Keratinocyte (primary cell): ENCODE measurements around the gene SPATA2. TPM values are rescaled to one million over a fixed set of nuclear protein-coding genes. Genes with fewer than 3 reads are reported as not detected.

Experiments used
- DNase-seq: peaks from one replicate; pipeline ENCODE4 v3.0.0-alpha.2; 2011; ENCODE audit warnings: low read depth, missing footprints, low spot score
- FAIRE-seq: peaks from 2 replicates; lab custom pipeline; 2011; peaks lifted over from hg19 to GRCh38; lab: Jason Lieb, UNC
- H2AFZ ChIP-seq: 2 replicates; pipeline ENCODE4 v1.6.0; 2012; ENCODE audit warnings: low read length, control low read depth, inconsistent platforms; ENCODE audit not compliant: control insufficient read depth
- H3K27ac ChIP-seq: 2 replicates; pipeline ENCODE4 v1.5.1; 2011; ENCODE audit warnings: low read length; ENCODE audit not compliant: control insufficient read depth, insufficient read depth
- H3K27me3 ChIP-seq: 3 replicates; pipeline ENCODE4 v1.6.0; 2011; ENCODE audit warnings: low read length; ENCODE audit not compliant: control insufficient read depth, insufficient read depth; ENCODE audit errors: extremely low read depth
- H3K36me3 ChIP-seq, 2 experiments: 2 replicates in 1 of 2; 3 replicates in 1 of 2; pipeline ENCODE4 v1.5.1; 2011; ENCODE audit warnings: low read length in 2 of 2, mild to moderate bottlenecking in 1 of 2; ENCODE audit not compliant: control insufficient read depth in 2 of 2, insufficient read depth in 2 of 2; ENCODE audit errors: extremely low read depth in 1 of 2
- H3K4me1 ChIP-seq: 3 replicates; pipeline ENCODE4 v1.5.1; 2011; ENCODE audit warnings: low read length; ENCODE audit not compliant: control insufficient read depth, insufficient read depth; ENCODE audit errors: extremely low read depth
- H3K4me2 ChIP-seq: 3 replicates; pipeline ENCODE4 v1.6.0; 2011; ENCODE audit warnings: low read depth, low read length; ENCODE audit not compliant: control insufficient read depth, insufficient read depth; ENCODE audit errors: extremely low read depth
- H3K4me3 ChIP-seq, 3 experiments: fragments of 200-600 bp in 1 of 3; sonication (generic) in 1 of 3; 2 replicates in 2 of 3; 3 replicates in 1 of 3; pipeline ENCODE4 v1.5.1; 2011 to 2016; ENCODE audit warnings: low read length in 3 of 3, mild to moderate bottlenecking in 3 of 3, control low read depth in 2 of 3, inconsistent platforms in 1 of 3, low read depth in 1 of 3, mixed read lengths in 1 of 3, mixed run types in 1 of 3, moderate library complexity in 1 of 3; ENCODE audit not compliant: control insufficient read depth in 2 of 3, insufficient read depth in 2 of 3; ENCODE audit errors: extremely low read depth in 1 of 3
- H3K79me2 ChIP-seq: 2 replicates; pipeline ENCODE4 v1.6.0; 2012; ENCODE audit warnings: low read length; ENCODE audit not compliant: control insufficient read depth, insufficient read depth
- H3K9ac ChIP-seq: 3 replicates; pipeline ENCODE4 v1.6.0; 2011; ENCODE audit warnings: low read length; ENCODE audit not compliant: control insufficient read depth, insufficient read depth; ENCODE audit errors: extremely low read depth
- H3K9me1 ChIP-seq: 3 replicates; pipeline ENCODE4 v1.6.0; 2011; ENCODE audit warnings: low read length; ENCODE audit not compliant: control insufficient read depth, insufficient read depth; ENCODE audit errors: extremely low read depth
- H3K9me3 ChIP-seq: 2 replicates; pipeline ENCODE4 v1.5.1; 2012; ENCODE audit warnings: low read depth, low read length; ENCODE audit not compliant: control insufficient read depth
- H4K20me1 ChIP-seq: 3 replicates; pipeline ENCODE4 v1.6.0; 2011; ENCODE audit warnings: low read length; ENCODE audit not compliant: control insufficient read depth, insufficient read depth; ENCODE audit errors: extremely low read depth
- CTCF ChIP-seq, 3 experiments: IDR thresholded peaks in 1 of 3; conservative IDR thresholded peaks in 1 of 3; optimal IDR thresholded peaks in 1 of 3; 2 replicates in 2 of 3; 3 replicates in 1 of 3; pipeline versions ENCODE3 to v1.5.1; 2011; ENCODE audit warnings: low read length in 3 of 3, mild to moderate bottlenecking in 3 of 3, moderate library complexity in 2 of 3, control low read depth in 1 of 3, inconsistent platforms in 1 of 3; ENCODE audit not compliant: insufficient read depth in 2 of 3; ENCODE audit errors: extremely low read depth in 1 of 3
- EZH2 ChIP-seq: IDR thresholded peaks from one replicate; pipeline ENCODE4 v1.6.1; 2012; ENCODE audit warnings: inconsistent platforms, mild to moderate bottlenecking, low read length, moderate library complexity
- dilution Hi-C: fragments of 300-500 bp; cut with MboI; formaldehyde crosslinking; loops from one replicate; pipeline ENCODE4 v1.7.0; 2020; ENCODE audit warnings: low sequenced_read_pairs; ENCODE audit not compliant: extremely low pct_ligation_motif_present
- polyA plus RNA-seq, 5 experiments: library from polyadenylated mRNA; depleted of rRNA in 3 of 5; stranded (reverse) in 3 of 5; stranded (forward) in 1 of 5; unstranded in 1 of 5; fragments of >200 nt; gene quantifications; 1 replicate in 1 of 5; 2 replicates in 3 of 5; 3 replicates in 1 of 5; pipeline versions ENCODE4 v1.2.1 to v1.2.3, GENCODE V29; 2011 to 2012; ENCODE audit warnings: missing spikeins in 2 of 5, low read depth in 1 of 5, low replicate concordance in 1 of 5

The SPATA2 gene
- polyA plus RNA-seq, 1 donor (not counting 4 experiments of a cell fraction or from before 2014, with no cell fraction given): 3.2 TPM

GRCh38 chr20:49910340-49910706 lies 5.0 kb downstream of the SPATA2 start:
- Histone ChIP-seq H4K20me1 (peaks cover 3% of the 10 kb centered on the region), H3K4me2 (no peak overlapping the region), H3K9ac (no peak overlapping the region), H3K27ac (no peak overlapping the region), H3K4me3 (no peak overlapping the region), H3K27me3 (no peaks in the 10 kb centered on the region), H3K36me3 (peaks cover 20 to 26% of the 10 kb centered on the region in 2 experiments), H3K9me1 (peaks cover 2% of the 10 kb centered on the region), H2AFZ (no peak overlapping the region), H3K9me3 (no peaks in the 10 kb centered on the region), H3K4me1 (peaks cover 9% of the 10 kb centered on the region), H3K79me2 (peaks cover 64% of the 10 kb centered on the region)
- dilution Hi-C loops: no loop called here
- DNase-seq (no peak), FAIRE-seq (no peak)
- TF ChIP-seq CTCF (optimal IDR thresholded peaks at IDR 0.05 in 1 of 3, IDR thresholded peaks at IDR 0.05 in 1 of 3, conservative IDR thresholded peaks at IDR 0.05 in 1 of 3; ENCODE audit: extremely low read depth in 1 of 3, insufficient read depth in 2 of 3, low read length in 3 of 3) (no peak), EZH2 (no peak)

GRCh38 chr20:49909499-49910339 lies 5.6 kb downstream of the SPATA2 start:
- Histone ChIP-seq H3K4me2 (no peak overlapping the region), H3K79me2 (peaks cover 59% of the 10 kb centered on the region), H3K27me3 (no peaks in the 10 kb centered on the region), H2AFZ (no peak overlapping the region), H3K36me3 (peaks cover 26 to 27% of the 10 kb centered on the region in 2 experiments), H3K9me3 (no peaks in the 10 kb centered on the region), H4K20me1 (peaks cover 3% of the 10 kb centered on the region), H3K4me3 (no peak overlapping the region), H3K4me1 (peaks cover 9% of the 10 kb centered on the region), H3K9ac (no peak overlapping the region), H3K9me1 (peaks cover 2% of the 10 kb centered on the region), H3K27ac (no peak overlapping the region)
- TF ChIP-seq CTCF (optimal IDR thresholded peaks at IDR 0.05 in 1 of 3, IDR thresholded peaks at IDR 0.05 in 1 of 3, conservative IDR thresholded peaks at IDR 0.05 in 1 of 3; ENCODE audit: extremely low read depth in 1 of 3, insufficient read depth in 2 of 3, low read length in 3 of 3): no peak
- FAIRE-seq: no peak
- no peak for DNase-seq
- dilution Hi-C loops: no loop called here
